HG03354 (cell line): ENCODE results near the gene LRRTM4.

ENCODE experiments used
- ATAC-seq: cut with Tn5 transposase; IDR thresholded peaks from one replicate; pipeline ENCODE4 v1.9.1; 2021; ENCODE audit warnings: mild to moderate bottlenecking; ENCODE audit not compliant: unreplicated experiment, poor library complexity, severe bottlenecking

The LRRTM4 gene

GRCh38 chr2:77521931-77522470 lies at the start of gene LRRTM4:
Gene LRRTM4, minus strand, starts transcription at chr2:77522376.
- ATAC-seq, result no peak

DNA sequence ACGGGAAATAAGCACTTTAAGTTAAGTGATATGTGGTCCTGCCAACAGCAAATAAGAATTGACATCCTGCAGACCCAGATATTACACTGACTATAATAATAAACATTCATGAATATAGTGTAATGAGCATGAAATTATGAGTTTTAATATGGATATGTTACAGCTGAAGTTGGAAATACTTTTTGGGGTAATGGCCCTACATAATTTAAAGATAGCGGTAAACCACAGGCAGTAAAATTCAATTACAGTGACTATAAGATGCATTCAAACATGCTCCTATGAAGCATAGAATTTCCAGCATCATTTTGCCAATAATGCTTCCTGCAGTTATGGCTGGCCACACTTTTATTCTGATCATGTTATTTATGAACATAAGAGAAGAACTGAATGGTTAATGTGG lies 49.4 kb upstream of the LRRTM4 start:
- ATAC-seq, result no peak

DNA sequence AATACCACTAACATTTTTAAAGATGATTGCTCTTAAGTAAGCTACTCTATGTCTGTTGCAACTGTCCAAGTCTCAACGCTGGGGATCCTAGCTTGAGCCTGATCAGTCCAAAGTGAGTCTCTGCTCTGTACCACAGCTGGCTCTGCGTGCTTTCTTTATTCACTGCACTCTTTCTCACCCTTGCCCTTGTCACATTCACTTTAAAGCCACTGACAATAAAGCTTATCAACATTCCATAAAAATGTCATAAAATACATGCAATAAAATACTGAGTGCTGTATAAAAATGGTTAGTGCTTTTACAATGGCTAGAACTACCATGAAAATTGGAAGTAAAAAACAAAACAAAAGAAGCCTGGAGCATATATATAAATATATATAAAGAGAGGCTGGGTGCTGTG lies 45.5 kb upstream of the LRRTM4 start:
- no peak for ATAC-seq

GRCh38 chr2:77566582-77566981 lies 44.4 kb upstream of the LRRTM4 start:
- no peak for ATAC-seq

DNA sequence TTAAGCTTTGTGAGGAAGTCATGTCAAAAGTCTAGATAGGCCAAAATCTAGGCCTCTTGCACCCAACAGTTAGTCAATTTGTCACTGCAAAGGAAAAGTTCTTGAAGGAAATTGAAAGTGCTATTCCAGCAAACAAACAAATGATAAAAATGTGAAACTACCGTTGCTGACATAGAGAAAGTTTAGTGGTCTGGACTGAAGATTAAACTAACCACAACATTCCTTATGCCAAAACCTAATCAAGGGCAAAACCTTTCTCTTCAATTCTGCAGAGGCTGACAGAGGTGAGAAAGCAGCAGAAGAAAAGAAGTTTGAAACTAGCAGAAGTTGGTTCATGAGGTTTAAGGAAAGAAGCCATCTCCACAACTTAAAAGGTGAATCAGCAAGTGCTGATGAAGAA lies 44.0 kb upstream of the LRRTM4 start:
- no peak for ATAC-seq

DNA sequence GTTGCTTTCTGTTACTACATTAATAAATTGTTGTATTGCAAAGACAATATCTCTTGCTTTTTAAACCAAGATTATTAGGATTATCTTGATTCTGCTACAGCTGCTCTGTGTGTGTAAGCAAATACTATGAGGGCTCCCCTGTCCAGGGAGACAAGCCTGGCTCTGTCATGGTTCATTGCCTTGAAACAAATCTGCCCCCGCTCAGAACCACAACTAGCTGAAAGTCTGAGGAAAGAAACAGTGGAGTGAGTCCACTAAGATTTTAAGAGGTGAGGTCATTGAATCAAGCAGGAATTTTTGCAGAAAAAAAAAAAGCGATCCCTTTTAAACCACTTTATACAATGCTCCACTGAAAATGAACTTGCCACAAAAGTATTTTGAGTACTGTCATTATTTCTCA lies 30.8 kb upstream of the LRRTM4 start:
- ATAC-seq, result no peak

DNA sequence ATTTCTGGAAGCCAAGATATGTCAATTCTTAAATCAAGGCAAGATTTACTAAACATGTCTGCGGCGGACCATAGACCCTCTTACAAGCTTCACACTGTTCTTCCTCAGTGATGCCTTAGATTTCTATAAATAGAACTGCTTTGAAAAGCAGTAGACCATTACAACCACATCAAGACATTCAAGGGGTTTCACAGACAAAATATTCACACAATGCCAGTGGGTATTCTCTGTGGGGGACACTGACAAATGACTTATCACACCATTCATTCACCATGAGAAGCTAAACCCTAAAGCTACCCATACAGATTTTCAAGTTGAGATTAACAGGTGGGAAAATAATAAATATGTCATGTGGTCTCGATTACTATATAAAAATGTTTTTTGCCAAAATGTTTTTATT lies 15.9 kb upstream of the LRRTM4 start:
- no peak for ATAC-seq

DNA sequence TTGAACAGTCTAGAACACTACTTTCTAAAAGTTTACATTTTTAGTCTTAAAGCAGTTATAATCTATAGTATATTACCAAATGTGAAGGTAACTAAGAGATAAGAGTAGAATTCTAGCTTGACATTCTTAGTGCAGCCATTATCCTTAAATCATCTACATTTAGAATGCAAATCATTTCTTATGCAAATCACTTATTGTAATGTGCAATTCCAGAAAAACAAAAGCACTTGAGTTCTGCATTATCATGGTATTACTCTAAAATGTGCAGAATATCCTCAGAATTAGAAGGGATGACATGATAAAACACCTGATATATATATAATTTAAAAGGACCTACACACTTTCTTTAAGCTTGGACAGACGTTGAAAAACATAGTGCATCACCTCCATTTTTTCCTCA lies 712 bp upstream of the LRRTM4 start:
- no peak for ATAC-seq

GRCh38 chr2:77521548-77521891 lies 656 bp downstream of the LRRTM4 start:
- ATAC-seq, result no peak

GRCh38 chr2:77520641-77521547 lies 1.3 kb downstream of the LRRTM4 start:
- ATAC-seq, result no peak

GRCh38 chr2:77519888-77520506 lies 2.2 kb downstream of the LRRTM4 start:
- ATAC-seq, result no peak

GRCh38 chr2:77519164-77519887 lies 2.9 kb downstream of the LRRTM4 start:
- ATAC-seq, result no peak

- ATAC-seq, result no peak
These were observed 3.9 kb downstream of the LRRTM4 start for GRCh38 chr2:77518311-77518710.

GRCh38 chr2:77513191-77513590 lies 9.0 kb downstream of the LRRTM4 start:
- no peak for ATAC-seq

- ATAC-seq, result no peak
These were observed 9.7 kb downstream of the LRRTM4 start for GRCh38 chr2:77512507-77512906.

DNA sequence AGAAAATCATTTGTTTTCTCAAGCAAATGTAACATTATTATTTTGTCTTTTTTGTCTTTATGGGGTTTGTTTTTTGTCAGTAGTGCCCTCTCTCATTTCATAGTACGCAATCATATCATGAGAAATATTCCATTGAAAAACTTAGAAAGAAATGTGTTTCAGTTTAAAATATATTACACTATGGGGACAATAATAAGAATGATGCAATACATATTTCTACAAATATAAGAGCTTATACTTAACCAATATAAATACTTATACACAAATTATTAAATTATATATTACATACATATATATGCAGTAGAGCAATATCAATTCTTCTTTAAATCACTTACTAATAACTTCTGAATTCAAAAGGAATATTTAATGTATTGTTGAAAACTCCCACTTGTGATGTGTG lies 13.7 kb downstream of the LRRTM4 start:
- ATAC-seq, result no peak

DNA sequence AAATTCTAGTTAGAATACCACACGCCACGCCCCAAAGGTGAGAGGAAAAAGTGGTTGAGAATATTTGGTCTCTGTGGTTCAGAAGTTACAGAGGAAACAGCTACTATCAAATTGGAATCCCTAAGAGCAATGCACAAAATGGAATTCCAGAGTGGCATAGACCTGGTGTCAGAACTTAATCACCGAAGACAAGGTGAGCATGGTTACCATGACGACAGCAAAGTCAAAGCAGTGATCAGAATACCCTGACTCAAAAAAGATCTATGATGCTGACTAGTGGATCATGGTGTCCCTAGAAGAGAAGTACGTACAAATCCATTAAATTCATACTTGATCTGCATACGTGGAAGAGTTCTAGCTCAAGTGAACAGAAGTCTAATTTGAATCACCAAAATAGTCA lies 14.5 kb downstream of the LRRTM4 start:
- no peak for ATAC-seq

DNA sequence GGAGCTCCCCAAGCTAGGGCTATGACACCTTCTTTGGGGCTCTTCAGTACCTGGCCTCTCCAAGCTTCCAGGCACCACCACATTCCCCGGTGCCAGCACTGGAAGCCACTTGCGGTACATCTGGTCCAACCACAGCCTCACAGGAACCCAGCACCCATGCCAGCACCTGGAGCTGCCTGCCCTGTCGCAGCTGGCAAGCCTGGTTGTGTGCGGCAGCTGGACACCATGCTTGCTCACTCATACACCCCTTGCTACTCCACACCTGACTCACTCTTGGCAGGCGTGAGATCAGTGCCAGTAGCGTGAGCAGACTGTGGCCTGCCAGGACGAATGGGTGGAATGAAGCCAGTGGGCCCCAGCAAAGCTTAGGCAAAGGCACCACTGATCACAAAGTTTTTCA lies 34.0 kb downstream of the LRRTM4 start:
- no peak for ATAC-seq

DNA sequence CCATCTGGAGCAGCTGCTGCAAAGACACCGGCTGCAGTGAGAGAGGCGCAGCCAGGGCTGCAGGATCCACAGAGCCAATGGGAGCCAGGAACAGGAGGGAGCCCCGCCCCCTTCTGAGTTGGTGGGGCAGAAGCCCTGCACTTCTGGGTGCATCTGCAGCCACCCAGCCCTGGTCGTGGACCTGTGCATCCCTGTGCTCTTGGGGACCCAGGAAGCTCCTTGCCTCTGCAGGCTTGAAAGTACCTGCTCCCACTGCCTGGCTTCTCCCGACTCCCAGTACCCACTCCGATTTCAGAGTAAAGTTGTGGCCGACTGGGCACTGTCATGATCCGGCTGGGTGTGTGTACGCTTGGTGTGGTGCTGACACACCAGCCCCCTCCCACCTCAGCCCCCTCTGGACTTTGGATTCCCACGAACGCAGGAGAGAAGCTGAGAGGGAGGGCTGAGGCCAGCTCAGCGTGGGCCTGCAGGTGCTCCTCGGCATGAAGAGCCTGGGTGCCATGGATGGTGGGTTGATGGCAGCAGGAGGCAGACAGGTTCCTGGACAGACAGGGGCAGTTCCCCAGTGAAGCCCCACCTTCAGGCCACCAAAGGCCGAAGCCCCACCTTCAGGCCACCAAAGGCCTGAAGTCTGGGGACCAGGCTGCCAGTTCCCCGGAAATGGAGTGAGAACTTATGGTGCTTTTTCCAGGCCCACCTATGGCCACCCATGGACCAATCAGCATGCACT lies 34.9 kb downstream of the LRRTM4 start:
- ATAC-seq, result no peak

- ATAC-seq, result no peak
These were observed 38.1 kb downstream of the LRRTM4 start for GRCh38 chr2:77484026-77484425.
